GM12872 (cell line): ENCODE measurements around the gene ADCY9.

Experiments
- TF ChIP-seq, protein P1 (sequence below): IDR thresholded peaks from 3 replicates; pipeline ENCODE4 v1.5.1; 2011; ENCODE audit warnings: low read depth, mild to moderate bottlenecking, low read length, moderate library complexity; ENCODE audit not compliant: insufficient read depth

ADCY9 gene

DNA sequence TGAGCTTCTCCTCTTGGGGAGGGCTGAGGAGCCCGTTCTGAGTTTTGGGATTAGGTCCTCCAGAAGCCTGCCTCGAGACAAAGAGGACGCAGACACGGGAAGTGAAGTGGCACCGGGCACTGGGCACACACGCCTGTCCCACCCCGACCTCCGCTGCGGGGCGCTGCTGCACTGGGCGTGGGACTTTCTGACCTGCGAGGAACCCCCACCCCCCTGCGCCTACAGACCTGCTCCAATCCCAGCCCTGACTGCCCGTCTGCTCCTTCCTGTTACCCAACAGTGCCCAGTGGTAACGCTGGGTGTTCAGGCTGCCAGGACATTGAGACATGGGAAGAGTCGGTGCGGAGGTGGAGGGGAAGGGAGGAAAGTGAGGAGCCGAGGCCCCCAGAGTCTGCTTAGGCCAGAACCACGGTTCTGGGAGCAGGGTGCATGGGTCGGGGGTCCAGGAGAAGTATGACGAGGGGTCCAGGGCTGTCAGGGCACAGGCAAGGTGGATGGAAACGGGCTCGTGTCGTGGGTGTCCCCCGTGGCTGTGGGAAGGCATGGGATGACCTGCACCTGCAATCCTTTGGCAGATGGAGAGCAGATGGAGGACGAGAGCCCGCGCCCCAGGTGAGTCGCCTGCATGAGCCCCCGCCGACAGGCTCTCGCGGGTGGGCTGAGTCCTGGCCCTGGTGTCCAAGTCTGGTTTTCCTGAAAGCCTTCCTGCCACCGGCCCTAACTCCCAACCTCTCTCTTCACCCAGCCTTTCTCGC lies 123.8 kb downstream of the ADCY9 start:
- TF ChIP-seq, protein P1, sequence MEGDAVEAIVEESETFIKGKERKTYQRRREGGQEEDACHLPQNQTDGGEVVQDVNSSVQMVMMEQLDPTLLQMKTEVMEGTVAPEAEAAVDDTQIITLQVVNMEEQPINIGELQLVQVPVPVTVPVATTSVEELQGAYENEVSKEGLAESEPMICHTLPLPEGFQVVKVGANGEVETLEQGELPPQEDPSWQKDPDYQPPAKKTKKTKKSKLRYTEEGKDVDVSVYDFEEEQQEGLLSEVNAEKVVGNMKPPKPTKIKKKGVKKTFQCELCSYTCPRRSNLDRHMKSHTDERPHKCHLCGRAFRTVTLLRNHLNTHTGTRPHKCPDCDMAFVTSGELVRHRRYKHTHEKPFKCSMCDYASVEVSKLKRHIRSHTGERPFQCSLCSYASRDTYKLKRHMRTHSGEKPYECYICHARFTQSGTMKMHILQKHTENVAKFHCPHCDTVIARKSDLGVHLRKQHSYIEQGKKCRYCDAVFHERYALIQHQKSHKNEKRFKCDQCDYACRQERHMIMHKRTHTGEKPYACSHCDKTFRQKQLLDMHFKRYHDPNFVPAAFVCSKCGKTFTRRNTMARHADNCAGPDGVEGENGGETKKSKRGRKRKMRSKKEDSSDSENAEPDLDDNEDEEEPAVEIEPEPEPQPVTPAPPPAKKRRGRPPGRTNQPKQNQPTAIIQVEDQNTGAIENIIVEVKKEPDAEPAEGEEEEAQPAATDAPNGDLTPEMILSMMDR = no peak

DNA sequence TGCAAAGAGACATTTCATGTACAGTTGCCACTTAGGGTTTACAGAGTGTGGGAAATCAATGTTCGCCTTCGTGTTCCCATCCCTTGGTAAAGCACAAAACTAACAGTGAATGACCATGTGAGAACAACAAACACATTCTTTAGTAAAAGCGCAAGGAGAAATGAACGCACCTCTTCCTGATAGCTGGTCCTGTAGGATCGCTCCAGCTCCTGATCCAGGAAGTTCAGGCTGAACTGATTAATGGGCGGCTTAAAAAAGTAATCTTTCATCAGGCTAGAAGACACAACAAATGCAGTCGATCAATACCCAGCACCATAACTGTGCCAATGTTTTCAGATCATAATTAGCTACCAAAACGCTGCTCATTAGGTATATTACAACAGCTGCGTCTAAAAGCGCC lies 127.4 kb downstream of the ADCY9 start:
- TF ChIP-seq, protein P1 = no peak

DNA sequence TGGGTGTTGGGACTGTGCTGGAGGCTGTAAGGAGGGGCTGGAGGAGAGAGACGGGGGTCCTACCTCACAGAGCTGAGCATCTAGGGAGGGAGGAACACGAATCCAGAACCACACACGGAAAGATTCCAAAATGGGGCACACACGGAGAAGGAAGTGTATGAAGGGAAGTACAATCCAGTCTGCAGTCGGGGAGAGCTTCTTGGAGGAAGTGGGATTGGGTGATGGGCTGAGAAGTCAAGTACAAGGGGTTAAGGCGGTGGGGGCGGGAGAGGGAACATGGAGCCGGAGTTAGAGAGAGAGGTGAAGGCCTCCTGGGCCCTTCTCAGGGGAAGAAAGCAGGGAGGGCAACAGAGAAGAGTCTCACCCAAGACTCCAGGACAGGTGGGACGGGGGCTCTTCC lies 128.2 kb downstream of the ADCY9 start:
- TF ChIP-seq, protein P1 = no peak

DNA sequence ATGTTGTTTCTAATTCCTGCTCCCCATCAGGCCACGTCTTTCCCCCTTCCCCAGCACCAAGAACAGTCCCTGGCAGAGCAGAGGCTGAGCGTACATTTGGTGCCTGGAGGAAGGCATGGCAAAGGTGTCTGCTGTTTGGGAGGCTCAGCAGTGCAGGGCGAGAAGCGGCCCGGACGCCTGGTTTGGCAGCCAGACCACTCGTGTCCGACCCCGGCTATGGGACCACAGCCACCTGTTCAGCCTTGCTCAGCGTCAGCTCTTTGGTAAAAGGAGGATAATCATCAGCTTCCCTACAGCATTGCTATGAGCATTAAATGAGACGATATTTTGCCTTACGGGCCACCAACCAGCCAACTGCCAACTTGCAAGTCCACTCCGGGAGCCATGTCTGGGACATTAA lies 129.0 kb downstream of the ADCY9 start:
- TF ChIP-seq, protein P1 = no peak

DNA sequence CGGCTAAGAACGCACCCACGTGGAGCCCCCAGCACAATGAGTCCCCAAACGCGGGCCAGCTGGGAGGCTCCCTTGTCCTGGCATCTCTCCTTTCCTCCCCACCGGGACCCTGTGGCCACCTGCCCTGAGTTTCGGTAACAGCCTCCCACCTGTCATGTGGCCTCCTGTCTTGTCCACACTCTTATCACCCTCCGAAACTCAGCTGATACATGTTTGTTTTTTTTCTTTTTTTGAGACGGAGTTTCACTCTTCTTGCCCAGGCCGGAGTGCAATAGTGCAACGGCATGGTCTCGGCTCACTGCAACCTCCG lies 130.1 kb downstream of the ADCY9 start:
- TF ChIP-seq, protein P1 = no peak

DNA sequence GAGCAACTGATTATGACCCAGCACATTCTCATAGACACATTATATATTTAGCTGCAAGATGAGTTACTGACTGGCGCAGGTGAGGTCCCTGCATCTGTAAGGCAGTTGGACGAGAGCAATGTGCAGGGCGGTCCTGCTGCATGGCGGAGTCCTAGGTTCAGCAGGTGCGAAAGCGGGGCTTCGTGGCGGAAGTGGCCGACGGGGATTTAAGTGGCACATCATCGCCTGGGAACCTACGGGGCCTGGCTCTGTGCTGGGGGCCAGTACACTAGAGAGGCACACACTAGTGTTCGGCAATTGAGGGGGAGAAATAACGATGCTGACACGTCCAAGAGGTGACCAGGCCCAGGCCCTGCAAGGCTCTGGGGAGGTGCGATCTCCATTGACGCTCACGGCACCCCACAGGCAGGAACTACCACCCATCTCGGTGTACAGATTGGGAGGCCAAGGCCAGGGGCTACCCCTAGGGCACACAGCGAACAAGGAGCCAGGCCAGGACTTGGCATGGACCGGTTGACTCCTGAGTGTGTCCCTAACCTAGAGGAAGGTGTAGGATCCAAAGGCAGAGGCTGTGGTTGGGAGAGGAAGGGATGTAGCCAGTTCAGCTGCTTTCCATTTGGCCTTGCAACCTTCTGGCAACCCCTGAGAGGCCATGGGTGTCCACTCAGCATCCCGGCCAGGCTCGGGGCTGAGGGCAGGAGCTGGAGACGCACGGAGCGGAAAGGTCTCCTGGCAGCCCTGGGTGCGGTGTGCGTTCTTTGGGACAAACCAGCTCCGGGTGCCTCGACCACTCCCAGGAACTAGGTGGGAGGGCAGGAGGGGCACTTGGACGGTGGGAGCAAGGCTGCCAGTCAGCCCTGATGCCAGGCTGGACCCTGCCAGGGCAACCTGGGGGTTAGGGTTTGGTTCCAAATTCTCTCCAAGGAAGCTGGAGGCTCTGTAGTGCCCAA lies 131.9 kb downstream of the ADCY9 start:
- TF ChIP-seq, protein P1 = no peak

DNA sequence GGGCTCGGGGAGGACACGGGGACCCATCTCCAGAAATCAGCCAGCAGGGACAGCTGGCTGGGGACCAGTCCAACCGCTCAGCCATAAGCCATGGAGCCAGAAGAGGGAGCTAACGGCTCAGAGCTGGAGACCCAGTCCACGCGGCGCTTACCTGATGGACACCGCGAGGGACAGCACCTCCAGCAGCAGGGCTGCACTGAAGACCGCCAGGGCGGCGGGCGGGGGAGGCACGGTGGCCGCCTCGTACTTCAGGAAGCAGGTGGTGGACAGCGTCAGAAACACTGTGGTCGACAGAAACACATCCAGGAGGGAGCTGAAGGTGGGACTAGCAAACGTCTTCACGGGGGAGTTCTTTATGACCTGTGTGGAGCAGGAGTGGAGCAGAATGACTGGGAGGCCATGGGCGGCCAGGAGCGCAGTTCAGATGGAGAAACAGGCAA lies 133.1 kb downstream of the ADCY9 start:
- TF ChIP-seq, protein P1 = peak; percentile 51
